Right lobe of liver (tissue), 6 donors: ENCODE data around the gene IL1R1. TPM values are rescaled to one million over a fixed set of nuclear protein-coding genes. Genes with fewer than 3 reads are reported as not detected.

Experiments used
- ATAC-seq, 4 donors: fragments of 200-7000 bp; cut with Tn5 transposase; one replicate each; pipeline ENCODE4 v1.9.1; 2020; ENCODE audit warnings: mild to moderate bottlenecking in 4 of 4, moderate library complexity in 4 of 4
- DNase-seq, 3 donors: peaks; one replicate each; pipeline ENCODE4 v3.0.0-alpha.2; 2020
- H3K27ac ChIP-seq, 3 donors: fragments of 200-600 bp; one replicate each; pipeline ENCODE4 v1.8.0; 2022
- H3K27me3 ChIP-seq, 2 donors: fragments of 200-600 bp; one replicate each; pipeline ENCODE4 v1.8.0; 2022
- H3K36me3 ChIP-seq, 4 donors: fragments of 200-600 bp; sonication (generic) in 1 of 4; one replicate each; pipeline versions ENCODE4 v1.5.1 to v1.8.0; 2017 to 2022; ENCODE audit warnings: control low read depth in 1 of 4
- H3K4me1 ChIP-seq, 4 donors: fragments of 200-600 bp; sonication (generic) in 1 of 4; one replicate each; pipeline versions ENCODE4 v1.5.1 to v1.8.0; 2017 to 2022; ENCODE audit warnings: control low read depth in 1 of 4
- H3K4me3 ChIP-seq, 3 donors: fragments of 200-600 bp; one replicate each; pipeline ENCODE4 v1.8.0; 2022
- H3K9me3 ChIP-seq, 4 donors: fragments of 200-600 bp; sonication (generic) in 1 of 4; one replicate each; pipeline versions ENCODE4 v1.5.1 to v1.8.0; 2017 to 2022; ENCODE audit warnings: control low read depth in 1 of 4
- CTCF ChIP-seq, 4 donors: fragments of 200-600 bp in 3 of 4; fragments of 450-650 bp in 1 of 4; IDR thresholded peaks; one replicate each; pipeline versions ENCODE4 v1.5.1 to v1.8.0; 2016 to 2022; ENCODE audit warnings: antibody characterized with exemption in 4 of 4, mild to moderate bottlenecking in 2 of 4
- POLR2A ChIP-seq: fragments of 450-650 bp; IDR thresholded peaks from one replicate; pipeline ENCODE4 v1.6.1; 2017; ENCODE audit warnings: antibody characterized with exemption, mild to moderate bottlenecking
- WGBS: methylation state at CpG from one replicate; pipeline ENCODE4 v1.1.6; 2018; ENCODE audit warnings: low coverage, low lambda C conversion rate; ENCODE audit not compliant: insufficient coverage; ENCODE audit errors: missing lambda C conversion rate; 5-methylcytosine and 5-hydroxymethylcytosine counted together
- intact Hi-C, 2 donors: fragments of 100-400 bp; cut with DNase I; formaldehyde crosslinking; loops; one replicate each; pipeline versions ENCODE4 v1.11.2 to v1.14.1; 2022
- total RNA-seq, 6 experiments: library from RNA; depleted of rRNA in 2 of 6; stranded (reverse); fragments of >200 nt in 2 of 6; fragmentation: NEBNext Ultra II Directional in 3 of 6; extraction: Animal tissue kit (Norgen Biotek cat#: 25700) in 3 of 6; gene quantifications; one replicate each; pipeline versions ENCODE4 v1.1.0 to v1.2.4, GENCODE V29; 2016 to 2023
- donor health status: DM: no; HTN: yes; CAD: no.
- donor health status: DM: no; HTN: no; CAD: no.
- donor health status: DM: no; HTN: no; CAD: no.
- donor health status: DM: no; HTN: yes; CAD: no.
- donor health status: DM: no; HTN: yes; CAD: no.

The IL1R1 gene
- total RNA-seq, 6 experiments from 2014 or later: 40.8 to 67.6 (median 52.2) TPM

- peaks cover 0 to 51% (median 15%) of the 10 kb centered on the region in 4 donors for H3K4me1 ChIP-seq
- TF ChIP-seq CTCF (IDR thresholded peaks at IDR 0.05): no peak
- TF ChIP-seq POLR2A: no peak
- H3K9me3 ChIP-seq: no peaks in the 10 kb centered on the region
- DNase-seq (no peak), ATAC-seq (no peak)
- intact Hi-C loops: no loop called here
- H3K27me3 ChIP-seq: no peaks in the 10 kb centered on the region
- 98% methylated on average over 4 of the region's 4 CpGs for WGBS
- no peak overlapping the region for H3K4me3 ChIP-seq
- no peaks in the 10 kb centered on the region for H3K36me3 ChIP-seq
- H3K27ac ChIP-seq: no peak overlapping the region
Observed at GRCh38 chr2:102098756-102099155, 43.8 kb upstream of the IL1R1 start.

- TF ChIP-seq POLR2A (no peak), CTCF (IDR thresholded peaks at IDR 0.05) (no peak)
- peaks cover 0 to 56% (median 17%) of the 10 kb centered on the region in 4 donors for H3K4me1 ChIP-seq
- DNase-seq (no peak), ATAC-seq (no peak)
- H3K9me3 ChIP-seq: no peaks in the 10 kb centered on the region
- no peaks in the 10 kb centered on the region for H3K36me3 ChIP-seq
- intact Hi-C loops: no loop called here
- H3K27me3 ChIP-seq: no peaks in the 10 kb centered on the region
- peak overlapping the region; percentile 66 to 88 (median 80) for H3K27ac ChIP-seq
- H3K4me3 ChIP-seq: no peak overlapping the region
- WGBS: 53% methylated on average over 5 of the region's 7 CpGs
Observed at GRCh38 chr2:102099536-102100298, 42.8 kb upstream of the IL1R1 start.

GRCh38 chr2:102100371-102101096 lies 42.0 kb upstream of the IL1R1 start:
- Histone ChIP-seq H3K9me3 (no peaks in the 10 kb centered on the region), H3K4me3 (no peak overlapping the region), H3K27me3 (no peaks in the 10 kb centered on the region), H3K4me1 (peaks cover 0 to 50% (median 18%) of the 10 kb centered on the region in 4 donors), H3K36me3 (no peaks in the 10 kb centered on the region), H3K27ac (peak overlapping the region; percentile 66 to 88 (median 80))
- 20% methylated on average over 5 of the region's 5 CpGs for WGBS
- ATAC-seq (peak; percentile 68 to 80 (median 70)), DNase-seq (no peak)
- intact Hi-C loops: no loop called here
- TF ChIP-seq CTCF (IDR thresholded peaks at IDR 0.05) (no peak), POLR2A (no peak)

- peak in 1 of 4 donors; percentile 5 for ATAC-seq
- intact Hi-C loops: no loop called here
- DNase-seq: no peak
- peaks cover 0 to 56% (median 19%) of the 10 kb centered on the region in 4 donors for H3K4me1 ChIP-seq
- no peaks in the 10 kb centered on the region for H3K36me3 ChIP-seq
- TF ChIP-seq CTCF (IDR thresholded peaks at IDR 0.05) (no peak), POLR2A (no peak)
- no peaks in the 10 kb centered on the region for H3K27me3 ChIP-seq
- peak overlapping the region; percentile 66 to 88 (median 80) for H3K27ac ChIP-seq
- 20% methylated on average over 5 of the region's 5 CpGs for WGBS
- no peaks in the 10 kb centered on the region for H3K9me3 ChIP-seq
- H3K4me3 ChIP-seq: no peak overlapping the region
Observed at GRCh38 chr2:102101097-102101848, 41.3 kb upstream of the IL1R1 start.
